Choroid plexus epithelial cell (primary cell): Measurements from ENCODE around the gene NUP50.

ENCODE experiments used
- DNase-seq: peaks from one replicate; pipeline ENCODE4 v3.0.0-alpha.2; 2010; ENCODE audit warnings: low read depth
- H3K4me3 ChIP-seq: 2 replicates; pipeline ENCODE4 v1.5.1; 2011; ENCODE audit warnings: low read depth, mild to moderate bottlenecking, control low read depth, low read length, moderate library complexity
- TF ChIP-seq, protein P1 (sequence below): conservative IDR thresholded peaks from 2 replicates; pipeline ENCODE4 v1.5.1; 2011; ENCODE audit warnings: low read depth, mild to moderate bottlenecking, control low read depth, inconsistent platforms, low read length, moderate library complexity

Gene NUP50

DNA sequence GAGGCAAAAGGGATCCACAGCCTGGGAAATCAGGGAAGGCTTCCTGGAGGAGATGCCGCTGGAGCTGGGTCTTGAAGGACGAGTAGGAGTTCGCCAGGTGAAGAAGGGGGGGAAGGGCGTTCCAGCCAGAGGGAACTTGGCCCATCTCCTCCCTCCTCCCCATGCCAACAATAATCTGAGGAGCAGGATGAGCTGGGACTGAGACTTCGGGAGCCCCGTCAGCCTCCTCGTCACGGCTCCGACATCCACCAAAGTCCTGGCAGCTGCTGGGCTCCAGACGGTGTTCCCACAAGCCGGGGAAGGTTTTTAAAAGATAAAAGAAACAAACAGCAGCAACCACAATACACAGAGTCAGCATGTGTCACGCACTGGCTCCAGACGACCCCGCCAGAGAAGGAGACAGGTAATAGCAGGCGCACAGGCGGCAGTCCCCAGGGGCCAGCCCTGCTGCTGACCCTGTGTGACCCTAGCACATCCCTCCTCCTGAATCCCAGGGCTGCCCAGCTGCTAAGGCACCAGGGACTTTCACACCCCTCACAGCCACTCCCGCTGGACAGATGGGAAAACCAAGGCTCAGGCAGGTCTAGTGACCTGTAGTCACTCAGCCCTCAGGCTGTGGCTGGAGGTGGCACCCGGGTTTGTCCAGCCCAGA is 37.3 kb downstream of the NUP50 start:
- no peak overlapping the region for H3K4me3 ChIP-seq
- peak; percentile 84 for DNase-seq
- TF ChIP-seq, protein P1, sequence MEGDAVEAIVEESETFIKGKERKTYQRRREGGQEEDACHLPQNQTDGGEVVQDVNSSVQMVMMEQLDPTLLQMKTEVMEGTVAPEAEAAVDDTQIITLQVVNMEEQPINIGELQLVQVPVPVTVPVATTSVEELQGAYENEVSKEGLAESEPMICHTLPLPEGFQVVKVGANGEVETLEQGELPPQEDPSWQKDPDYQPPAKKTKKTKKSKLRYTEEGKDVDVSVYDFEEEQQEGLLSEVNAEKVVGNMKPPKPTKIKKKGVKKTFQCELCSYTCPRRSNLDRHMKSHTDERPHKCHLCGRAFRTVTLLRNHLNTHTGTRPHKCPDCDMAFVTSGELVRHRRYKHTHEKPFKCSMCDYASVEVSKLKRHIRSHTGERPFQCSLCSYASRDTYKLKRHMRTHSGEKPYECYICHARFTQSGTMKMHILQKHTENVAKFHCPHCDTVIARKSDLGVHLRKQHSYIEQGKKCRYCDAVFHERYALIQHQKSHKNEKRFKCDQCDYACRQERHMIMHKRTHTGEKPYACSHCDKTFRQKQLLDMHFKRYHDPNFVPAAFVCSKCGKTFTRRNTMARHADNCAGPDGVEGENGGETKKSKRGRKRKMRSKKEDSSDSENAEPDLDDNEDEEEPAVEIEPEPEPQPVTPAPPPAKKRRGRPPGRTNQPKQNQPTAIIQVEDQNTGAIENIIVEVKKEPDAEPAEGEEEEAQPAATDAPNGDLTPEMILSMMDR, result no peak

DNA sequence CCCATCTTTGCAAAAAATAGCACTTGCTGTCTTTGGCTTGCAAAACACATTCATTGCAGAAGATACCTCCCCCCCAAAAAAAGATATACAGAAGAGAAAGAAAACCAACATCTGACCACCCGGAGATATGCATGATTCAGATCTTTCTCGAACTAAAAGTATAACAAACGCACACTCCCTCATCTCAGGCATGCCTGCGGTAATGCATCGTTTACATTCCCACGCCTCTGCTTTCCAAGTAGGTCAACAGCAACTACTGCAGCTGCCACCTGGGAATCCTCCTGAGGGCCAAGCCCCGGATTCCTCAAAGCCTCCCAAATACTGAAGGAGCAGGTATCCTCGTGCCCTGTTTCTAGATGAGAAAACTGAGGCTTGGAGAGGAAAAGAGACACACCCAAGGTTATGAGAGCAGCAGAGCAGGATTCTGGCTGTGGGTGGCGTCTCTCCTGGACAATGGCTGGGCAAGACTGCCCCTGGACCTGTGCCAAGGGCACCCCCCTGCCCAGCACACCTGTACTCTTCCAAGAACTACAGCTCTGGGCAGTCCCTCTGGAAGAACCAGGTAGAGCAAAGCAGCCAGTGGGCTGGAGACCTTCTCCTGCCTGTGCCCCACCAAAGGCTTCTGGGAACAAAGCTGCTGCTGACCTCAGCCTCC is 38.1 kb downstream of the NUP50 start:
- TF ChIP-seq, protein P1, result no peak
- peak; percentile 99 for DNase-seq
- no peak overlapping the region for H3K4me3 ChIP-seq

DNA sequence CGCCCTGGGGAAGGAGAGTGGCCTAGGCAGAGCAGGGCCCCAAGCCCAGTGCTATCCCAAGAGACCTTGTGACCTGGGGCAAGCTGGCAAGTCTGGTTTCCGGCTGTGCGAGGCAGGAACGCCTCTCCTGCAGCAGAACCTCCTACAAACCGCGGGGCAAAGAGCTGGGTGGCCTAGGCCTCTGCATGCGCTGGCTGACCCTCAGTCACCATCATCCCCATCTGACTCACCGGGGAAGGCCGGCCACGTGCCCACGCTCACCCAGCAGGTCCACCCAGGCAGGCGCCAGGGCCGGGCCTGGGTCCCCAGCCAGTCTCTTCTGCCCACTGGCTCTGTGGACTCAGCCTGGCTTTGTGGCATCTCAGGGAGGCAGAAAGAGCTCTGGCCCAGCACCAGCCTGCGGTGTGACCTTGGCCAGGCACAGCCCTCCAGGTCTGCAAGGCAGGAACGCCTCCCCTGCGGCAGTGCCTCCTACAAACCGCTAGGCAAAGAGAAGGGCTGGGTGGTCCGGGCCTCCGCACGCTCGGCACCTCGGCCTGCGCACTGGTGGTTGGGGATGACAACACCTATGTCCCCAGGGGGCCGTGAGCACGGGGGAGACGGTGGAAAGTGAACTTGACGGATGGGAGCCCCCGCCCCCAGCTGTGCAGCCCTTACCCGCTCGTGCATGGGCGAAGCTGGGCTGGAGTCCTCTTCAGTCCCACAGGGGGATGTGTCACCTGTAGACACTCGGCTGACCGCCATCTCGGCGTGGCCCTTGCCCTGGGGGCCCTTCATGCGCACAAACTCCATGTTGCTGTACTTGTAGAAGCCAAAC is 38.8 kb downstream of the NUP50 start:
- H3K4me3 ChIP-seq, result no peak overlapping the region
- DNase-seq, result no peak
- TF ChIP-seq, protein P1, result no peak

DNA sequence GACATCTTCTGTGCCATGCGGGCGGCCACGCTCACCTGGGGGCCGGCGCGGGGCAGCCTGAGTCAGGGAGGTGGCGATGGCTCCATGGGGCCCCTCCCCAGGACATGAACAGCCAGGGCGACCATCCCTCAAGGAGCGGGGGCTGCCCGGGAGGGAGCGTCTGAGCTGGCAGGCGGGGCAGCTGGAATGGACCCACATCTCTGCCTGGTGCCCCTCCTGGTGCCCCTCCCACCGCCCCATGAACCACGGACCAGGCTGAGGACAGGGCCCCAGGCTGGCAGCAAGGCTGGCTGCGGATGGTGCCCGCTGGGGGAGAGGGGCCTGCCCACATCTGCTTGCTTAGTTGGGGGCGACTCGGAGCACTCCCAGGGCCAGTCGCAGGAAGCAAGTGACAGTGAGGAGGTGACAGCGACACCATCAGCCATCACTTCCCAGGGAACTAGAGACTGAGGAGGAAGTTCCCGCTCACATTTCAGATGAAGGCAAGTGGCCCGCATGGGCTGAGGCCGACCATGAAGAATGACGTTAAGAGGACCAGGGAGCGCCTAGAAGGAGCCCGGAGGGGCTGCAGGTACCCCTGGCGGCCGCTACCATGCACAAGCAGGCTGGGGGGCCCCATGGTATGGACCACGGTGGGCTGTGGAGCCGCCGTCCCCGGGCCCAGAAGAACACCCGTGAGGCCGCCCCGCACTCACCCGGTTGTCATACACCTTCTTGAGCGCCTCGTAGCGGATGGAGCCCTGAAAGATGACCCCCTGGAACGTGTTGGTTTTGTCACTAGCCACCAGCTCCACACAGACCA is 39.6 kb downstream of the NUP50 start:
- no peak overlapping the region for H3K4me3 ChIP-seq
- no peak for DNase-seq
- TF ChIP-seq, protein P1, result no peak

DNA sequence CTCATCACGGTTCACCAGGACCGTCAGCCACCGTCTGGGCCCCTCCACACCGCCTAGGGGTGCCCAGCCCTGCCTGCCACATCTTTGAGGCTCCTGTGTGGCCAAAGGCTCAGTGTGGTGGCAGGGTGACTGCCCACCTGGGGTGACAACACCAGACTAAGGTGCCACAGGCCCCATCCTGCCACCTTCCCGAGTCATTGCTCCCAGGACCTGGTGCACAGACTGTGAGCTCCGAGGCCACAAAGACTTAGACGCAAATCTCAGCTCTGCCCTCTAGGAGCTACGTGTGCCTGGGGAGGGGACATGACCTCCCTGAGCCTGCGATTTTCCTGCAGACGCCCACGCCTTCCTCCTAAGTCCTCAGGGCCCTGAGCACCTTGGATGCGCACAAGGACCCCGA is 40.5 kb downstream of the NUP50 start:
- H3K4me3 ChIP-seq, result no peak overlapping the region
- TF ChIP-seq, protein P1, result no peak
- DNase-seq, result no peak

DNA sequence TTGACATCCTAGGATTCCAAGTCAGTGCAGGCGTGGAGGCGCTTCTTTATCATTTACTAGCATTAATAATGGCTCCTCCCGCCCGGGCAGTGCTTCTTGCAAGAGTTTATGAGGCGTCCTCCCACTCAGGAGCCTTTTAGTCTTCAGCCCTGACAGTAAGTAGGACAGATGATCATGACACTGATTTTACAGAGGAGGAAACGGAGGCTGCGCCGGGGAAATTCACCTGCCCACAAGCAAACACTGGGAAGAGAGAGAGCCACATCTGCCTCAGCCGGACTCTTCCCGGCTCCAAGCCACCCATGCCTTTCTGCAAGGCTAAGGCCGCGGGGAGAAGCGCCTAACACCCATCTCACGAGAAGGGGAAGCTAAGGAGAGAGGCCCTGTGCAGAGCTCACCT is 41.1 kb downstream of the NUP50 start:
- TF ChIP-seq, protein P1, result no peak
- no peak overlapping the region for H3K4me3 ChIP-seq
- no peak for DNase-seq
